ENCODE data around the gene DDOST.

DNA sequence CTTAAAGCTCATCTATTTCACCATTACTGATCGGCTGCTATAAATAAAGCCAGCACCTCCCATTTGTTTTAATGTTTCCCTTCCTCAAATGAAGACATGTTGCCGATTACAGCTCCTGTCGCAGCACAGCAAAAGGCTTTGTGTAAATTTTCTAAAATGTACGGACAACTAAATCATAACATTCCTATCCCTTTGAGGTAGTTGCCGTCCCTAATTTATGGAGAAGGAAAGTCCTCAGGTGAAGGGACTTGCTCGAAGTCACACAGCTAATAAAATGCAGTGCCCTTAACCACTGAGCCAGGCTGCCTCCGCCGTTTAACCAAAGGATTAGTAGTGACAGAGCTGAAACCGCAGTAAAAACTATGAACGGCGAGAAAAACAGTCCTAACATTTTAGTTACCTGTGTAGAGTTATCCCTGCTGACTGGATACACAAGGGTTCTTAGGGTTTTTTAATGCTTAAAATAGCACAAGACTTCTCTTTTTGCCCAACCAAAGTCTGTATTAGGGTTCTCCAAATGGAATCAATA is 27.0 kb downstream of the DDOST start:
- TF ChIP-seq EGR1 (IDR thresholded peaks at IDR 0.05) (no peak), RAD21 (IDR thresholded peaks at IDR 0.05; ENCODE audit: low read depth) (no peak)

Measured in Ishikawa (cell line).